Measurements from ENCODE around the gene PTPRD. TPM values are rescaled to one million over a fixed set of nuclear protein-coding genes. Genes with fewer than 3 reads are reported as not detected.

The PTPRD gene
- total and polyA plus RNA-seq, 2 of the 4 experiments (the other 2 are of a cell fraction) = 0.07 to 0.18 TPM

GRCh38 chr9:8600914-8601680 lies 2011.7 kb downstream of the PTPRD start:
- H3K18ac ChIP-seq (ENCODE audit: low read depth, low read length) = no peak overlapping the region
- intact Hi-C loops (cut with micrococcal nuclease) (no loop called here), in situ Hi-C loops (cut with MboI; ENCODE audit: low sequenced_read_pairs) (no loop called here), dilution Hi-C loops (cut with HindIII; ENCODE audit: low sequenced_read_pairs, unreplicated experiment) (no loop called here)
- no peak for TF ChIP-seq CEBPB (IDR thresholded peaks at IDR 0.05; ENCODE audit: low read depth, low read length)
- TF ChIP-seq RAD21 (IDR thresholded peaks at IDR 0.05; ENCODE audit: low read length) = no peak
- TF ChIP-seq NFE2L2 (IDR thresholded peaks at IDR 0.05; ENCODE audit: low read depth, low read length) = no peak
- no peak for TF ChIP-seq MXI1 (IDR thresholded peaks at IDR 0.05; ENCODE audit: borderline replicate concordance, low read depth, low read length)
- no peak overlapping the region for H4K8ac ChIP-seq (ENCODE audit: low read depth in 2 of 2, low read length in 2 of 2)
- no peak overlapping the region for H2BK5ac ChIP-seq (ENCODE audit: low read depth, low read length, poor library complexity, severe bottlenecking)
- no TSS peak for BruUV-seq (replicated peaks)
- no peaks in the 10 kb centered on the region for H3K9me1 ChIP-seq (ENCODE audit: insufficient read depth, low read length)
- H3K9ac ChIP-seq (ENCODE audit: low read depth, low read length) = no peak overlapping the region
- ChIA-PET POLR2A (ENCODE audit: unreplicated experiment) (no interaction called here), CTCF (no interaction called here)
- H4K91ac ChIP-seq (ENCODE audit: insufficient read depth, low read depth, low read length) = no peak overlapping the region
- no peak overlapping the region for H3K4me3 ChIP-seq (ENCODE audit: insufficient read depth, low read depth, low read length)
- H3K27ac ChIP-seq (ENCODE audit: insufficient read depth, low read length) = no peak overlapping the region
- H2BK120ac ChIP-seq (ENCODE audit: low read depth, low read length) = no peak overlapping the region
- no peak overlapping the region for H3K56ac ChIP-seq (ENCODE audit: extremely low read depth, insufficient read depth, low read length)
- peaks cover 6% of the 10 kb centered on the region for H3K9me3 ChIP-seq (ENCODE audit: control insufficient read depth, insufficient read depth, low read length)
- ATAC-seq (ENCODE audit: low read depth) (no peak), DNase-seq (no peak)
- no peaks in the 10 kb centered on the region for H3K36me3 ChIP-seq (ENCODE audit: control insufficient read depth, insufficient read depth, low read length)
- no peak overlapping the region for H4K5ac ChIP-seq (ENCODE audit: low read depth, low read length)
- H3K4me1 ChIP-seq (ENCODE audit: control insufficient read depth, insufficient read depth, low read length) = no peaks in the 10 kb centered on the region
- no peaks in the 10 kb centered on the region for H4K20me1 ChIP-seq (ENCODE audit: insufficient read depth, low read length)
- no peaks in the 10 kb centered on the region for H3K79me1 ChIP-seq (ENCODE audit: low read depth in 1 of 2, low read length in 2 of 2)
- WGBS, 2 experiments (ENCODE audit: extremely low coverage in 2 of 2, insufficient read length in 1 of 2) = no CpG with 5 or more reads among the region's 4 CpGs
- no peak overlapping the region for H2BK15ac ChIP-seq (ENCODE audit: low read depth, low read length)
- H3K23ac ChIP-seq (ENCODE audit: low read depth, low read length) = no peak overlapping the region
- no peak overlapping the region for H2AK5ac ChIP-seq (ENCODE audit: low read depth, low read length)
- H3K4ac ChIP-seq (ENCODE audit: low read depth, low read length) = no peak overlapping the region
- H3K27me3 ChIP-seq (ENCODE audit: control insufficient read depth, insufficient read depth, low read length) = no peaks in the 10 kb centered on the region
- no peak overlapping the region for H2BK20ac ChIP-seq (ENCODE audit: low read depth, low read length)
- H3K14ac ChIP-seq (replicated peaks; ENCODE audit: low read depth, low read length) = no peak overlapping the region
- H2AFZ ChIP-seq (replicated peaks; ENCODE audit: low read length, poor library complexity) = no peak overlapping the region
- H3K4me2 ChIP-seq (ENCODE audit: low read depth, low read length) = no peak overlapping the region
- no peak overlapping the region for H2AK9ac ChIP-seq (replicated peaks; ENCODE audit: low read depth, low read length, poor library complexity)
